PFSK-1 (cell line): ENCODE results near the gene RUFY3.

Experiments used
- POLR2AphosphoS5 ChIP-seq: IDR thresholded peaks from 2 replicates; pipeline ENCODE4 v1.6.1; 2012; ENCODE audit warnings: low read depth, mild to moderate bottlenecking, control low read depth, low read length, moderate library complexity
- REST ChIP-seq, 2 experiments: IDR thresholded peaks; 2 replicates each; pipeline versions ENCODE4 v1.6.1 to v1.8.0; 2011 to 2012; ENCODE audit warnings: low read depth in 2 of 2, low read length in 2 of 2, control low read depth in 1 of 2, inconsistent platforms in 1 of 2, mild to moderate bottlenecking in 1 of 2, moderate library complexity in 1 of 2; ENCODE audit not compliant: insufficient read depth in 1 of 2
- SIN3A ChIP-seq: IDR thresholded peaks from 2 replicates; pipeline ENCODE4 v1.6.1; 2012; ENCODE audit warnings: mild to moderate bottlenecking, low read length, moderate library complexity, borderline replicate concordance; ENCODE audit not compliant: insufficient read depth

DNA sequence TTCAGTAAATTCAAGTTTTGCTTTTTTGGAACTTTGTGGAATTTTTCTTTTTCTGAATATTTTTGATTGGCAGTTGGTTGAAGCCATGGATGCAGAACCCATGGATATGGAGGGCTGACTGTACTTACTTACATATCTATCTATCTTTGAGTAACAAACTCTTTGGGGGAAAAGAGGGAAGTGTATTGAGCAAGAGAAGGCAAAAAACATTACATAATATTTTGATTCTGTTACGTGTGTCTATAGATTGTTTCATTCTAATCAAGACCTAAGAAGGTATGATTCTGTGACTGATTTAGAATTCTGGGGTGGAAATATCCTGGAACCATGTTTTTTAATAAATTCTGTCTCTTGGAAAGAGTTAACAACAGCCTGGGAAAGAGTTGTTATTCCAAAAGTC lies 86.4 kb downstream of the RUFY3 start:
- no peak for TF ChIP-seq REST (IDR thresholded peaks at IDR 0.05; ENCODE audit: insufficient read depth in 1 of 2, low read depth in 2 of 2, low read length in 2 of 2)
- no peak for TF ChIP-seq POLR2AphosphoS5
- no peak for TF ChIP-seq SIN3A
